GM23338 (cell line): Measurements from ENCODE around the gene CCDC157.

ENCODE experiments used
- CREB1 ChIP-seq: fragments of 250-450 bp; sonication (Bioruptor Pico); IDR thresholded peaks from 2 replicates; pipeline ENCODE4 v1.5.0; 2020; ENCODE audit warnings: low read depth, mild to moderate bottlenecking, moderate library complexity
- EZH2 ChIP-seq: fragments of 200-600 bp; sonication (generic); IDR thresholded peaks from one replicate; pipeline ENCODE4 v1.8.0; 2017; ENCODE audit warnings: antibody characterized with exemption, mild to moderate bottlenecking, low read depth; ENCODE audit not compliant: unreplicated experiment
- EZH2phosphoT487 ChIP-seq: fragments of 200-600 bp; sonication (generic); IDR thresholded peaks from one replicate; pipeline ENCODE4 v1.8.1; 2018; ENCODE audit warnings: antibody characterized with exemption; ENCODE audit not compliant: unreplicated experiment
- JUNB ChIP-seq: IDR thresholded peaks from one replicate; pipeline ENCODE4 v1.6.1; 2016; ENCODE audit warnings: antibody characterized with exemption; ENCODE audit not compliant: unreplicated experiment
- NANOG ChIP-seq: IDR thresholded peaks from 2 replicates; pipeline ENCODE4 v1.6.1; 2016; ENCODE audit warnings: antibody characterized with exemption, borderline replicate concordance
- POLR2AphosphoS5 ChIP-seq: IDR thresholded peaks from 2 replicates; pipeline ENCODE4 v1.6.1; 2016; ENCODE audit warnings: antibody characterized with exemption, low read depth
- REST ChIP-seq: IDR thresholded peaks from one replicate; pipeline ENCODE4 v1.6.1; 2018; ENCODE audit warnings: antibody characterized with exemption; ENCODE audit not compliant: unreplicated experiment
- STAT1 ChIP-seq: IDR thresholded peaks from one replicate; pipeline ENCODE4 v1.6.1; 2016; ENCODE audit warnings: antibody characterized with exemption; ENCODE audit not compliant: unreplicated experiment
- ZNF114 ChIP-seq: fragments of 250-450 bp; sonication (Bioruptor Pico); IDR thresholded peaks from 2 replicates; pipeline ENCODE4 v1.5.0; 2020; ENCODE audit warnings: mild to moderate bottlenecking, moderate library complexity
- ZNF331 ChIP-seq: fragments of 250-450 bp; sonication (Bioruptor Pico); IDR thresholded peaks from 2 replicates; pipeline ENCODE4 v1.5.0; 2020; ENCODE audit warnings: low read depth, mild to moderate bottlenecking, moderate library complexity
- TF ChIP-seq, protein P1 (sequence below), 2 experiments: fragments of 200-600 bp in 1 of 2; sonication (generic) in 1 of 2; conservative IDR thresholded peaks; 2 replicates each; pipeline versions ENCODE4 v1.5.1 to v1.6.1; 2016 to 2017; ENCODE audit warnings: antibody characterized with exemption in 2 of 2, low read depth in 2 of 2, mild to moderate bottlenecking in 2 of 2, moderate library complexity in 1 of 2
- TF ChIP-seq, protein P2 (sequence below): IDR thresholded peaks from 2 replicates; pipeline ENCODE4 v1.6.1; 2016; ENCODE audit warnings: antibody characterized with exemption

- TF ChIP-seq, protein P1, sequence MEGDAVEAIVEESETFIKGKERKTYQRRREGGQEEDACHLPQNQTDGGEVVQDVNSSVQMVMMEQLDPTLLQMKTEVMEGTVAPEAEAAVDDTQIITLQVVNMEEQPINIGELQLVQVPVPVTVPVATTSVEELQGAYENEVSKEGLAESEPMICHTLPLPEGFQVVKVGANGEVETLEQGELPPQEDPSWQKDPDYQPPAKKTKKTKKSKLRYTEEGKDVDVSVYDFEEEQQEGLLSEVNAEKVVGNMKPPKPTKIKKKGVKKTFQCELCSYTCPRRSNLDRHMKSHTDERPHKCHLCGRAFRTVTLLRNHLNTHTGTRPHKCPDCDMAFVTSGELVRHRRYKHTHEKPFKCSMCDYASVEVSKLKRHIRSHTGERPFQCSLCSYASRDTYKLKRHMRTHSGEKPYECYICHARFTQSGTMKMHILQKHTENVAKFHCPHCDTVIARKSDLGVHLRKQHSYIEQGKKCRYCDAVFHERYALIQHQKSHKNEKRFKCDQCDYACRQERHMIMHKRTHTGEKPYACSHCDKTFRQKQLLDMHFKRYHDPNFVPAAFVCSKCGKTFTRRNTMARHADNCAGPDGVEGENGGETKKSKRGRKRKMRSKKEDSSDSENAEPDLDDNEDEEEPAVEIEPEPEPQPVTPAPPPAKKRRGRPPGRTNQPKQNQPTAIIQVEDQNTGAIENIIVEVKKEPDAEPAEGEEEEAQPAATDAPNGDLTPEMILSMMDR (conservative IDR thresholded peaks at IDR 0.05; ENCODE audit: low read depth in 2 of 2) = 0 out of 4 replicates have a peak, but pooled peaks of 1 of the 2 experiments have one; percentile 15
- TF ChIP-seq POLR2AphosphoS5 (no peak), REST (no peak), CREB1 (no peak), STAT1 (no peak), EZH2 (no peak), EZH2phosphoT487 (no peak), ZNF331 (CRISPR knock-in tag) (no peak), ZNF114 (no peak), JUNB (no peak), NANOG (no peak)
- TF ChIP-seq, protein P2, sequence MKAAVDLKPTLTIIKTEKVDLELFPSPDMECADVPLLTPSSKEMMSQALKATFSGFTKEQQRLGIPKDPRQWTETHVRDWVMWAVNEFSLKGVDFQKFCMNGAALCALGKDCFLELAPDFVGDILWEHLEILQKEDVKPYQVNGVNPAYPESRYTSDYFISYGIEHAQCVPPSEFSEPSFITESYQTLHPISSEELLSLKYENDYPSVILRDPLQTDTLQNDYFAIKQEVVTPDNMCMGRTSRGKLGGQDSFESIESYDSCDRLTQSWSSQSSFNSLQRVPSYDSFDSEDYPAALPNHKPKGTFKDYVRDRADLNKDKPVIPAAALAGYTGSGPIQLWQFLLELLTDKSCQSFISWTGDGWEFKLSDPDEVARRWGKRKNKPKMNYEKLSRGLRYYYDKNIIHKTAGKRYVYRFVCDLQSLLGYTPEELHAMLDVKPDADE = no peak
These were observed 67.9 kb downstream of the CCDC157 start for GRCh38 chr22:30424534-30425326.
